ENCODE measurements around the gene GPANK1. TPM values are rescaled to one million over a fixed set of nuclear protein-coding genes. Genes with fewer than 3 reads are reported as not detected.
A peak's percentile ranks its signal among the peaks of the same experiment; 100 is the strongest.

The GPANK1 gene
- total and polyA plus RNA-seq, 10 of the 15 experiments (the other 5 are each of a cell fraction or from before 2014, with no cell fraction given) = 11.7 to 36.3 (median 17.5) TPM

DNA sequence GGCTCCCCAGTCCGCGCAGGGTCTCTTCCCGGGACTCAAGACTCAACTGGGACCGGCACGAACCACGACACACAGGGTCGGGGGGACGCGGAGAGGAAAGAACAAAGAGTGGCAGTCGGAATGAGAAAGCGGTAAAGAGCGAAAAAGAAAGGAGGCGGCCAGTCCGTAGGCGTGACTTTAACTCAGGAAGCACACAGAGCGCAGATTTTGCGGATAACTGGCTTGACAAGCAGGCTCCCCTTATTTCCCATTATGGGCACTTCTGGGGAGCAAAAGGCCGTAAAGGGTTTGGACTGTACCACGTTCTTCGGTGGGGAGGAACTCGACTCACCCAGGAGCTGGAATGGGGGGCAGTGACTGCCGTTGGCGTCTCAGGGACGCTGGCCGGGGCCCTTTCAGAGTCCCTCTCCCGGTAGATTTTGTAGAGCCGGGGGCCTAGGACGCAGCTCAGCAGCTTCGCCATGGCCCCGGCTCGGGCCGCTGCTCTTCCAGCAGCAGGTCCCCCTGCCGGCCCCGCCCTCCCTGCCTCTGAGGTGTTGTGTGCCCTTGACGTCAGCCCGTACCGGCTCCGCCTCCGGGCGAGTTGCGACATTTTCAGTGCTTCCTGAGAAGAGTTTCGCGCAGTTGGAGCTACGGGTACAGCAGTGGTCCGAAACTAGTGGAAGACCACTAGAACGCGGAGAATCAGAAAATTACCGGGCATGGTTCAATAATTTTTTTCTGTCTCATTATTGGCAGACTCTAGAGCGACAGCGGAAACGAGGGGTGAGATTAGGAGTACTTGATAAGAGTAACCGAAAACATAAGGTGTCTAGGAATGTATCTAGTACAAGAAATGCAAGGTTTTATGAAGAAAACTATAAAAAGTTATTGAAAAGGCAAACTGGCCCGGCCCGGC is 38.3 kb upstream of the GPANK1 start, which contains the start of gene ABHD16A (continued):
- TF ChIP-seq KAT2A (conservative IDR thresholded peaks at IDR 0.05; ENCODE audit: control insufficient read depth, low read depth, low read length) (no peak), EED (IDR thresholded peaks at IDR 0.05; ENCODE audit: low read depth) (peak; percentile 20; the same call in 1 of the 2 replicates), CHD1 (IDR thresholded peaks at IDR 0.05; ENCODE audit: low read depth, low read length) (peak; percentile 96), POLR2A (IDR thresholded peaks at IDR 0.05; ENCODE audit: low read depth, low read length) (peak; percentile 88), MYC (IDR thresholded peaks at IDR 0.05; ENCODE audit: insufficient read depth, insufficient read length, insufficient replicate concordance, low read length, severe bottlenecking) (no peak), RFX5 (IDR thresholded peaks at IDR 0.05; ENCODE audit: low read depth, low read length) (no peak), ATF7 (IDR thresholded peaks at IDR 0.05; ENCODE audit: low read depth) (peak; percentile 98), ASH2L (IDR thresholded peaks at IDR 0.05; ENCODE audit: borderline replicate concordance, low read depth) (no peak), MXI1 (IDR thresholded peaks at IDR 0.05; ENCODE audit: low read depth, low read length) (peak; percentile 100), TCF7 (IDR thresholded peaks at IDR 0.05; ENCODE audit: borderline replicate concordance) (no peak), POLR2AphosphoS5 (IDR thresholded peaks at IDR 0.05; ENCODE audit: low read length) (peak; percentile 82), FOXK2 (IDR thresholded peaks at IDR 0.05) (peak; percentile 97)
- TF ChIP-seq, protein P1, sequence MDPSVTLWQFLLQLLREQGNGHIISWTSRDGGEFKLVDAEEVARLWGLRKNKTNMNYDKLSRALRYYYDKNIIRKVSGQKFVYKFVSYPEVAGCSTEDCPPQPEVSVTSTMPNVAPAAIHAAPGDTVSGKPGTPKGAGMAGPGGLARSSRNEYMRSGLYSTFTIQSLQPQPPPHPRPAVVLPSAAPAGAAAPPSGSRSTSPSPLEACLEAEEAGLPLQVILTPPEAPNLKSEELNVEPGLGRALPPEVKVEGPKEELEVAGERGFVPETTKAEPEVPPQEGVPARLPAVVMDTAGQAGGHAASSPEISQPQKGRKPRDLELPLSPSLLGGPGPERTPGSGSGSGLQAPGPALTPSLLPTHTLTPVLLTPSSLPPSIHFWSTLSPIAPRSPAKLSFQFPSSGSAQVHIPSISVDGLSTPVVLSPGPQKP (IDR thresholded peaks at IDR 0.05; ENCODE audit: low read depth, low read length) = peak; percentile 33; the same call in 1 of the 2 replicates
- TF ChIP-seq, protein P2, sequence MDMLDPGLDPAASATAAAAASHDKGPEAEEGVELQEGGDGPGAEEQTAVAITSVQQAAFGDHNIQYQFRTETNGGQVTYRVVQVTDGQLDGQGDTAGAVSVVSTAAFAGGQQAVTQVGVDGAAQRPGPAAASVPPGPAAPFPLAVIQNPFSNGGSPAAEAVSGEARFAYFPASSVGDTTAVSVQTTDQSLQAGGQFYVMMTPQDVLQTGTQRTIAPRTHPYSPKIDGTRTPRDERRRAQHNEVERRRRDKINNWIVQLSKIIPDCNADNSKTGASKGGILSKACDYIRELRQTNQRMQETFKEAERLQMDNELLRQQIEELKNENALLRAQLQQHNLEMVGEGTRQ (IDR thresholded peaks at IDR 0.05; ENCODE audit: borderline replicate concordance, low read depth, low read length) = no peak
- TF ChIP-seq, protein P3, sequence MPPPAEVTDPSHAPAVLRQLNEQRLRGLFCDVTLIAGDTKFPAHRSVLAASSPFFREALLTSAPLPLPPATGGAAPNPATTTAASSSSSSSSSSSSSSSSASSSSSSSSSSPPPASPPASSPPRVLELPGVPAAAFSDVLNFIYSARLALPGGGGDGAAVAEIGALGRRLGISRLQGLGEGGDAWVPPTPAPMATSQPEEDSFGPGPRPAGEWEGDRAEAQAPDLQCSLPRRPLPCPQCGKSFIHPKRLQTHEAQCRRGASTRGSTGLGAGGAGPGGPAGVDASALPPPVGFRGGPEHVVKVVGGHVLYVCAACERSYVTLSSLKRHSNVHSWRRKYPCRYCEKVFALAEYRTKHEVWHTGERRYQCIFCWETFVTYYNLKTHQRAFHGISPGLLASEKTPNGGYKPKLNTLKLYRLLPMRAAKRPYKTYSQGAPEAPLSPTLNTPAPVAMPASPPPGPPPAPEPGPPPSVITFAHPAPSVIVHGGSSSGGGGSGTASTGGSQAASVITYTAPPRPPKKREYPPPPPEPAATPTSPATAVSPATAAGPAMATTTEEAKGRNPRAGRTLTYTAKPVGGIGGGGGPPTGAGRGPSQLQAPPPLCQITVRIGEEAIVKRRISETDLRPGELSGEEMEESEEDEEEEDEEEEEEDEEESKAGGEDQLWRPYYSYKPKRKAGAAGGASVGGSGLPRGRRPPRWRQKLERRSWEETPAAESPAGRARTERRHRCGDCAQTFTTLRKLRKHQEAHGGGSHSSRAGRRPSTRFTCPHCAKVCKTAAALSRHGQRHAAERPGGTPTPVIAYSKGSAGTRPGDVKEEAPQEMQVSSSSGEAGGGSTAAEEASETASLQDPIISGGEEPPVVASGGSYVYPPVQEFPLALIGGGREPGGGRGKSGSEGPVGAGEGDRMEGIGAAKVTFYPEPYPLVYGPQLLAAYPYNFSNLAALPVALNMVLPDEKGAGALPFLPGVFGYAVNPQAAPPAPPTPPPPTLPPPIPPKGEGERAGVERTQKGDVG (CRISPR knock-in tag; IDR thresholded peaks at IDR 0.05) = no peak
- TF ChIP-seq, protein P4, sequence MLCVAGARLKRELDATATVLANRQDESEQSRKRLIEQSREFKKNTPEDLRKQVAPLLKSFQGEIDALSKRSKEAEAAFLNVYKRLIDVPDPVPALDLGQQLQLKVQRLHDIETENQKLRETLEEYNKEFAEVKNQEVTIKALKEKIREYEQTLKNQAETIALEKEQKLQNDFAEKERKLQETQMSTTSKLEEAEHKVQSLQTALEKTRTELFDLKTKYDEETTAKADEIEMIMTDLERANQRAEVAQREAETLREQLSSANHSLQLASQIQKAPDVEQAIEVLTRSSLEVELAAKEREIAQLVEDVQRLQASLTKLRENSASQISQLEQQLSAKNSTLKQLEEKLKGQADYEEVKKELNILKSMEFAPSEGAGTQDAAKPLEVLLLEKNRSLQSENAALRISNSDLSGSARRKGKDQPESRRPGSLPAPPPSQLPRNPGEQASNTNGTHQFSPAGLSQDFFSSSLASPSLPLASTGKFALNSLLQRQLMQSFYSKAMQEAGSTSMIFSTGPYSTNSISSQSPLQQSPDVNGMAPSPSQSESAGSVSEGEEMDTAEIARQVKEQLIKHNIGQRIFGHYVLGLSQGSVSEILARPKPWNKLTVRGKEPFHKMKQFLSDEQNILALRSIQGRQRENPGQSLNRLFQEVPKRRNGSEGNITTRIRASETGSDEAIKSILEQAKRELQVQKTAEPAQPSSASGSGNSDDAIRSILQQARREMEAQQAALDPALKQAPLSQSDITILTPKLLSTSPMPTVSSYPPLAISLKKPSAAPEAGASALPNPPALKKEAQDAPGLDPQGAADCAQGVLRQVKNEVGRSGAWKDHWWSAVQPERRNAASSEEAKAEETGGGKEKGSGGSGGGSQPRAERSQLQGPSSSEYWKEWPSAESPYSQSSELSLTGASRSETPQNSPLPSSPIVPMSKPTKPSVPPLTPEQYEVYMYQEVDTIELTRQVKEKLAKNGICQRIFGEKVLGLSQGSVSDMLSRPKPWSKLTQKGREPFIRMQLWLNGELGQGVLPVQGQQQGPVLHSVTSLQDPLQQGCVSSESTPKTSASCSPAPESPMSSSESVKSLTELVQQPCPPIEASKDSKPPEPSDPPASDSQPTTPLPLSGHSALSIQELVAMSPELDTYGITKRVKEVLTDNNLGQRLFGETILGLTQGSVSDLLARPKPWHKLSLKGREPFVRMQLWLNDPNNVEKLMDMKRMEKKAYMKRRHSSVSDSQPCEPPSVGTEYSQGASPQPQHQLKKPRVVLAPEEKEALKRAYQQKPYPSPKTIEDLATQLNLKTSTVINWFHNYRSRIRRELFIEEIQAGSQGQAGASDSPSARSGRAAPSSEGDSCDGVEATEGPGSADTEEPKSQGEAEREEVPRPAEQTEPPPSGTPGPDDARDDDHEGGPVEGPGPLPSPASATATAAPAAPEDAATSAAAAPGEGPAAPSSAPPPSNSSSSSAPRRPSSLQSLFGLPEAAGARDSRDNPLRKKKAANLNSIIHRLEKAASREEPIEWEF (IDR thresholded peaks at IDR 0.05; ENCODE audit: insufficient replicate concordance, low read depth, low read length) = no peak
- TF ChIP-seq, protein P5, sequence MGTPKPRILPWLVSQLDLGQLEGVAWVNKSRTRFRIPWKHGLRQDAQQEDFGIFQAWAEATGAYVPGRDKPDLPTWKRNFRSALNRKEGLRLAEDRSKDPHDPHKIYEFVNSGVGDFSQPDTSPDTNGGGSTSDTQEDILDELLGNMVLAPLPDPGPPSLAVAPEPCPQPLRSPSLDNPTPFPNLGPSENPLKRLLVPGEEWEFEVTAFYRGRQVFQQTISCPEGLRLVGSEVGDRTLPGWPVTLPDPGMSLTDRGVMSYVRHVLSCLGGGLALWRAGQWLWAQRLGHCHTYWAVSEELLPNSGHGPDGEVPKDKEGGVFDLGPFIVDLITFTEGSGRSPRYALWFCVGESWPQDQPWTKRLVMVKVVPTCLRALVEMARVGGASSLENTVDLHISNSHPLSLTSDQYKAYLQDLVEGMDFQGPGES (IDR thresholded peaks at IDR 0.05) = no peak

Measured in GM12878 (cell line).